ENCODE results near the gene MGLL. TPM values are rescaled to one million over a fixed set of nuclear protein-coding genes. Genes with fewer than 3 reads are reported as not detected.

Gene MGLL
- total RNA-seq, 1 donor from 2014 or later: 83.5 TPM

GRCh38 chr3:127796831-127797150 is 25.5 kb downstream of the MGLL start:
- no peak for ATAC-seq (ENCODE audit: poor library complexity)
- intact Hi-C loops (cut with DNase I): no loop called here
- DNase-seq: no peak

DNA sequence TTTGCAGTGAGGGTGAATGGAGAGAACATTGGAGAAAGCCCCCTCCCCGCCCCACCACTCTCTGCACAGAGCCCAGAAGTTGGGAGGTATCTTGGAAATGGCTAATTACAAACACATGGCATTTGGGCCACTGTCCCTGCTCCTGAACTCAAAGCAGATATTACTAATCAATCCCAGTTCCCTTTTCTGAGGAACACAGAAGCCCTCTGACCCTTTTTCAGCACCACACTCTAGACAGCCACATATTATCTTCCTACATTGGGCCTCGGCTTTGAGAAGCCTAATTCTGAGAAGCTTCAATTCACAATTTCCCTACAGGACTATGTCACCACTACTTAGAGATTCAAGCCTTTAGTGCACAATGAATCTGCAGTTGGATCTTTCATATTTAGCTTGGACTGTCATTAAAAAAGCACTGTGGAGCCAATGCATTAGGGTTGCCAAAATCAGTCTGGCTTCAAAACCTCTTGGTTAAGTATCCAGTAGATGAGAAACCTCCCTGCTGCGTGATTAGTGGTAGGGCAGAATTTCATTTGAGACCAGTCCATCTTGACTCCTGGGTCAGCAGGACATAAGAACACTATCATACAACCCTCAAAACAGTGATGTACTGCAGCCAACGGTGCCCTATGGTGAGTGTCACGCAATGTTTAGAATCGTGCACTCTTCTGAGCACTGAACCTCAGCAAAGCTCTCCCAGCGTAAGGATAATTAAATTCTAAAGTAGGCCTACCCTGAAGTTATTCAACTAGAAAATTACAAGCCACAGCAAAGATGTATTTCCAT is 26.1 kb downstream of the MGLL start:
- intact Hi-C loops (cut with DNase I): no loop called here
- no peak for DNase-seq
- ATAC-seq (ENCODE audit: poor library complexity): peak; percentile 38

DNA sequence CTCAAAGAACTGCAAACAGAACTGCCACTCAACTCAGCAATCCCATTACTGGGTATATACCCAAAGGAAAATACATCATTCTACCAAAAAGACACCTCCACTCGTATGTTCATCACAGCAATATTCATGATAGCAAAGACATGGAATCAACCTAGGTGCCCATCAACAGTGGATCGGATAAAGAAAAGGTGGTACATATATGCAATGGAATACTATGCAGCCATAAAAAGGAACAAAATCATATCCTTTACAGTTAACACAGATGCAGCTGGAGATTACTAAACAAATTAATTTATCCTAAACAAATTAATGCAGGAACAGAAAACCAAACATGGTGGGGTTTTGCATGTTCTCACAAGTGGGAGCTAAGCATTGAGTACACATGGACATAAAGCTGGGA is 27.3 kb downstream of the MGLL start:
- DNase-seq (no peak), ATAC-seq (ENCODE audit: poor library complexity) (no peak)
- intact Hi-C loops (cut with DNase I): no loop called here

GRCh38 chr3:127794402-127794801 is 27.9 kb downstream of the MGLL start:
- no peak for DNase-seq
- ATAC-seq (ENCODE audit: poor library complexity): no peak
- intact Hi-C loops (cut with DNase I): no loop called here

DNA sequence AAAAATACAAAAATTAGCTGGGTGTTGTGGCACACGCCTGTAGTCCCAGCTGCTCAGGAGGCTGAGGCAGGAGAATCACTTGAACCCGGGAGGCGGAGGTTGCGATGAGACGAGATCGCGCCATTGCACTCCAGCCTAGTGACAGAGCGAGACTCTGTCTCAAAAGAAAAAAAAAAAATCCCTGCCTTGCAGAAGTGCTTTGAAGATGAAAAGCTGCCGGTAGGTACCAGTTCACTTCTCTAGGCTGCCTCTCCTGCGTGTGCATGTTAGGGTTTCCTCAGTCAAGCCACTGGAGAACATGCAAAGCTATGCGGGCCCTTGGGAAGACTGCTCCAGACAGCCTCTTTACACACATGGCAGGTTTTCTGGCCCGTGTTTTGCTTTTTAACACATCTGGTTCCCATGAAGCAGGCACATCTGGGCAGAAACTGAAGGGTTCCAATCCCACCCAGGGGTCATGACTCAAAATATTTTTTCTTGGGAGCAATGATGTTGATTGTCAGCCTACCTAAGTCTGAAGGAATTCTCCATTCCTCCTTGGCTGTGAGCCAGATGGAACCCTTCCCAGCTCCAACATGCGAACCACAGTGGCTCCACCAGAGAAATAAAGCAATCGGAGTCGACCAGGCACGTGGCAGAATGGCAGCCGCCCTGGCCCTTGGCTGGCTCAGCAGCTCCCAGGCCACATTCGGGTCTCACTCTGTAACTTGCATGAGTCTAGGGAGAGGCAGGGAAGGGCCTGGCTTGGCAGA is 29.6 kb downstream of the MGLL start:
- DNase-seq: peak; percentile 75
- intact Hi-C loops (cut with DNase I): no loop called here
- peak; percentile 53 for ATAC-seq (ENCODE audit: poor library complexity)

GRCh38 chr3:127791221-127791913 is 30.9 kb downstream of the MGLL start:
- DNase-seq (no peak), ATAC-seq (ENCODE audit: poor library complexity) (no peak)
- intact Hi-C loops (cut with DNase I): no loop called here

GRCh38 chr3:127790882-127791183 is 31.5 kb downstream of the MGLL start:
- no peak for DNase-seq
- intact Hi-C loops (cut with DNase I): no loop called here
- ATAC-seq (ENCODE audit: poor library complexity): no peak

DNA sequence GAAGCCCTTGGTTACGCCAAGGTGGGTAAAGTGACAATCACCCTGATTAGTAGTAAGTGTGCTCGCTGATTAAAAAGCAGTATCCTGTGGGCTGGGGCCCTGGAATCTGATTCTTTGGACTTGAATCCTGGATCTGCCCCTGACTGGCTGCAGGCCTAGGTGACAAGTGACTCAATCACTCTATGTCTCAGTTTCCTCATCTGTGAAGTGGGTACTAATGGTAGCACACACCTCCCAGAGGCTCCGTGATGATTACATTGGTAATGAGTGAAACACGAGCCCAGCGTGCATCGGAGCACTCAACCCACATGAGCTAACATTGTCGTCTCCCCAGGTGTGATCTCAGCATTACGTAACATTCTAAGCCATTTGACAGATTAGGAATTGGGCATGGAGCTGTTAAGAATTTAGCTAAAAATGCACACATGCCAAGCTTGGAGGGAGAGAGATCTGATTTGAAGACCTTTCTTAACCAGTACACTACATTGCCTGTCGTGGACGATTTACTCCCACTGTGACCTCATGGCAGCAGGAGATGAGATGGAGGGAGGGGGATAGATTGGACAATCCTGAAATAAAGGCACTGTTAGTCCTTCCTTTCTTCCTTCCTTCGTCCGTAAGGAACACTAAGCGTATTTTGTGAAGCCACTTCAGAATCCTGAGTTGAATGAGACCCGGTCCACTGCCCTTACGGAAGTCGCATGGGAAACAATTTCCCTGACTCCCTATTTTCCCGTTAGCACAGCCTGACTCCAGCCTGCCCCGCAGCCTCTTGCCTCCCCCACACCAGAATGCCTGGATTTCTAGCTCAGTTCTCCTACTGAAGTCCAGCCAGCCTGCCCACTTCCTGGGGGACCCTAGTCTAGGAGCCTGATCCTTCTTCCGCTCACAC is 32.1 kb downstream of the MGLL start:
- intact Hi-C loops (cut with DNase I): no loop called here

DNA sequence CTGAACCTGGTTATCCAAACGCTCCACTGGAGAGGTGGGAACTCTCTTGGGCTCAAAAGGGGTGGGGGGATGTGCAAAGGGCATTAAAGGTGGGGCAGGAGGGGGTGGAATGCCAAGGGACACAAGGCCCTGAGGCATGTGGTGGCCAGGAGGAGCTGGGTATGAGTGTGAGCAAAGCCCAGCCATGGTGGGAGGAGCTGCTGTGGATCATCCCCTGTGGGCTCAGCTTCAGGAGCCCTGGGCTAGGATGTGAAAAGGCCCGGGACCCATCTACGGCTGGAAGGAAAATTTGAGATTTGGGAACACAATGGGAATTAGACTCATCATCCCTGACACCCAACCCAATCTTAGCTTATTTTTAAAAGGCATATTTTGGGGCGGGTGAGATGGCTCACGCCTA is 33.3 kb downstream of the MGLL start:
- intact Hi-C loops (cut with DNase I): no loop called here
- DNase-seq (no peak), ATAC-seq (ENCODE audit: poor library complexity) (no peak)

More for the DNA sequence above, 32.1 kb downstream of the MGLL start:
- ATAC-seq (ENCODE audit: poor library complexity) (no peak), DNase-seq (no peak)

DNA sequence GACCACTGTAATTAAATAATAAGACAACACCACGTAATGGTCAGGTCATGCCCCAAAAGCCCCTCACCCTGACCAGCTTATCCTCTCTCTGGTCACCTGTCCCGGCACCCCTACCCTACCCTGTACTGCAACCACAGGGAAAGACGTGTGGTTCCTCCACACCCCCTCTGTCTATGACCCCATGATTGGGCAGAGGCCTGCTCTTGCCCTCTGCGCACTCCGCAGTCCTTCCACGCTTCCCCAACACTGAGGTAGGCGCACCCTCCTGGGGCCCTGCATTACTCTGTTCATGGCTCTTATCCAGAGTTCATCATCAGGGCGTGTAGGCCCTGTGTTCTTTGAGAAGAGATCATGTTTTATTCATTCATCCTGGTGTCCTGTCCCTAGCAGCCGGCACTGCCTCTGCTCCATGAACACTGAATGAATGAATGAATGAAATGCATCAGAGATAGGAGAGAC is 33.8 kb downstream of the MGLL start:
- intact Hi-C loops (cut with DNase I): no loop called here
- DNase-seq: no peak

GRCh38 chr3:127787571-127788365 is 34.5 kb downstream of the MGLL start:
- no peak for DNase-seq
- intact Hi-C loops (cut with DNase I): no loop called here
- no peak for ATAC-seq (ENCODE audit: poor library complexity)

More for the DNA sequence above, 33.8 kb downstream of the MGLL start:
- ATAC-seq (ENCODE audit: poor library complexity): no peak

- ATAC-seq (ENCODE audit: poor library complexity) (peak; percentile 50), DNase-seq (peak; percentile 71)
- intact Hi-C loops (cut with DNase I): no loop called here
Measured at GRCh38 chr3:127787071-127787490, 35.2 kb downstream of the MGLL start.

DNA sequence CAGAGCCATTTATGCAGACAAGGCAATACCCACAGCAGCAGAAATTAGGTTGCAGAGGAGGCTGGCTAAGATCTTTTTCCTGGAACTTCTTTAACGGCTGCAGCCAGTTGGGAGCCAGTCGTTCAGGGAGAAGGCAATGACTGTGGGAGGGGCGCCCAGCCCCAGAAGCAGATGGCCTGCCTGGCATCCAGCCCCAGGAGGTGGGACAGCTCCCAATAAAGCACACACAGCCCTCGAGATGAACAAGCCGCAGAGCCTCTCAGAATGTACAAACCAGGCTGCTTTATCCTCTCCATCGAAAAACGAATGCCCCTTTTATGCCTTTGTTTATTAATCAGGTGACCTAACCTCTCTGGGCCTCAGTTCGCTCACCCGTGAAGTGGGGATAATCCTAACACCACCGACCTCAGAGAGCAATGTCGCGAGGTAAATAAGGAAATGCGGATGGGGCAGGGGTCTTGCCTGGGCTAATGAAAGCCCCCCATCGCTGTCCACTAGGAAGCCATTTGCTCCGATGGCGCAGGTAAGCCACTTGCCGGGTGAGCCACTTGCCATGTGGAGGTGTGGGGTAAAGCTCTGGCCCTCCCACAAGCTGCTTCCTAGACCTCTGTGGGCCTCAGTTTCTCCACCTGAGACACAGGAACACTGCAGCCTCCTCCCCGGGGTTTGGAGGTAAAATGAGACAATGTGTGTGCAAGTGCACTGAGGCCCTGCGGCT is 35.8 kb downstream of the MGLL start:
- ATAC-seq (ENCODE audit: poor library complexity) (peak; percentile 83), DNase-seq (peak; percentile 93)
- intact Hi-C loops (cut with DNase I): no loop called here

- DNase-seq: no peak
- ATAC-seq (ENCODE audit: poor library complexity): no peak
- intact Hi-C loops (cut with DNase I): no loop called here
Measured at GRCh38 chr3:127785711-127786265, 36.5 kb downstream of the MGLL start.

GRCh38 chr3:127784865-127785710 is 37.2 kb downstream of the MGLL start:
- no peak for DNase-seq
- no peak for ATAC-seq (ENCODE audit: poor library complexity)
- intact Hi-C loops (cut with DNase I): no loop called here

GRCh38 chr3:127784283-127784682 is 38.0 kb downstream of the MGLL start:
- DNase-seq (no peak), ATAC-seq (ENCODE audit: poor library complexity) (no peak)
- intact Hi-C loops (cut with DNase I): no loop called here

Measured in Right ventricle myocardium superior (tissue), 1 donor.